Embryonic facial prominence (tissue), 1 donor: Measurements from ENCODE around the gene ARHGEF10L.
A peak's percentile ranks its signal among the peaks of the same experiment; 100 is the strongest.

Source experiments
- DNase-seq: peaks from one replicate; pipeline ENCODE4 v3.0.0-alpha.2; 2016; ENCODE audit errors: extremely low spot score

Gene ARHGEF10L

GRCh38 chr1:17673329-17674072 is 134.0 kb downstream of the ARHGEF10L start:
- DNase-seq: no peak

GRCh38 chr1:17674726-17675500 is 135.4 kb downstream of the ARHGEF10L start:
- no peak for DNase-seq

- DNase-seq: no peak
Observed at GRCh38 chr1:17675744-17676143, 136.2 kb downstream of the ARHGEF10L start.

- DNase-seq: no peak
Observed at GRCh38 chr1:17676387-17677060, 137.0 kb downstream of the ARHGEF10L start.

- DNase-seq: no peak
Observed at GRCh38 chr1:17678011-17678410, 138.5 kb downstream of the ARHGEF10L start.

GRCh38 chr1:17679856-17680255 is 140.4 kb downstream of the ARHGEF10L start:
- DNase-seq: no peak

- no peak for DNase-seq
Observed at GRCh38 chr1:17680308-17680707, 140.8 kb downstream of the ARHGEF10L start.

GRCh38 chr1:17682400-17682799 is 142.9 kb downstream of the ARHGEF10L start:
- DNase-seq: no peak

- no peak for DNase-seq
Observed at GRCh38 chr1:17683598-17683997, 144.1 kb downstream of the ARHGEF10L start.

- no peak for DNase-seq
Observed at GRCh38 chr1:17684810-17685209, 145.3 kb downstream of the ARHGEF10L start.

GRCh38 chr1:17686258-17686657 is 146.8 kb downstream of the ARHGEF10L start:
- DNase-seq: no peak

- DNase-seq: no peak
Observed at GRCh38 chr1:17687145-17687544, 147.6 kb downstream of the ARHGEF10L start.

GRCh38 chr1:17688217-17688810 is 148.8 kb downstream of the ARHGEF10L start:
- DNase-seq: no peak

GRCh38 chr1:17689011-17689410 is 149.5 kb downstream of the ARHGEF10L start:
- DNase-seq: no peak

- DNase-seq: no peak
Observed at GRCh38 chr1:17690906-17691634, 151.6 kb downstream of the ARHGEF10L start.

- DNase-seq: no peak
Observed at GRCh38 chr1:17692645-17693044, 153.1 kb downstream of the ARHGEF10L start.

GRCh38 chr1:17696417-17697301 is 157.2 kb downstream of the ARHGEF10L start:
- DNase-seq: peak; percentile 21

- no peak for DNase-seq
Observed at GRCh38 chr1:17697458-17697857, 158.0 kb downstream of the ARHGEF10L start.

GRCh38 chr1:17699581-17699980 is 160.1 kb downstream of the ARHGEF10L start:
- DNase-seq: no peak
